Measurements from ENCODE around the gene PARL.

PARL gene

GRCh38 chr3:183912895-183913579 lies 28.4 kb upstream of the PARL start:
- Histone ChIP-seq H3K27me3 (ENCODE audit: low read depth) (no peaks in the 10 kb centered on the region), H3K36me3 (replicated peaks) (no peaks in the 10 kb centered on the region), H3K4me3 (no peak overlapping the region), H3K9me3 (no peaks in the 10 kb centered on the region), H3K4me1 (no peaks in the 10 kb centered on the region)
- in situ Hi-C loops (cut with MboI; ENCODE audit: low sequenced_read_pairs) = no loop called here
- no peak for DNase-seq (ENCODE audit: low spot score in 2 of 2)

- no peak for DNase-seq (ENCODE audit: low spot score in 2 of 2)
- no peaks in the 10 kb centered on the region for H3K9me3 ChIP-seq
- no peaks in the 10 kb centered on the region for H3K36me3 ChIP-seq (replicated peaks)
- in situ Hi-C loops (cut with MboI; ENCODE audit: low sequenced_read_pairs) = no loop called here
- no peak overlapping the region for H3K4me3 ChIP-seq
- H3K4me1 ChIP-seq = no peaks in the 10 kb centered on the region
- no peaks in the 10 kb centered on the region for H3K27me3 ChIP-seq (ENCODE audit: low read depth)
These were observed 27.3 kb upstream of the PARL start for GRCh38 chr3:183911763-183912506.

GRCh38 chr3:183911087-183911486 lies 26.4 kb upstream of the PARL start:
- no peak for DNase-seq (ENCODE audit: low spot score in 2 of 2)

GRCh38 chr3:183909030-183909600 lies 24.4 kb upstream of the PARL start:
- no peaks in the 10 kb centered on the region for H3K4me1 ChIP-seq
- no peaks in the 10 kb centered on the region for H3K27me3 ChIP-seq (ENCODE audit: low read depth)
- no peaks in the 10 kb centered on the region for H3K36me3 ChIP-seq (replicated peaks)
- no peaks in the 10 kb centered on the region for H3K9me3 ChIP-seq
- in situ Hi-C loops (cut with MboI; ENCODE audit: low sequenced_read_pairs) = no loop called here
- H3K4me3 ChIP-seq = no peak overlapping the region
- DNase-seq (ENCODE audit: low spot score in 2 of 2) = no peak

More at GRCh38 chr3:183911087-183911486, 26.4 kb upstream of the PARL start:
- H3K27me3 ChIP-seq (ENCODE audit: low read depth) = no peaks in the 10 kb centered on the region
- in situ Hi-C loops (cut with MboI; ENCODE audit: low sequenced_read_pairs) = no loop called here
- no peak overlapping the region for H3K4me3 ChIP-seq
- no peaks in the 10 kb centered on the region for H3K4me1 ChIP-seq
- no peaks in the 10 kb centered on the region for H3K9me3 ChIP-seq
- H3K36me3 ChIP-seq (replicated peaks) = no peaks in the 10 kb centered on the region

- H3K9me3 ChIP-seq = no peaks in the 10 kb centered on the region
- no peaks in the 10 kb centered on the region for H3K27me3 ChIP-seq (ENCODE audit: low read depth)
- no peak overlapping the region for H3K4me3 ChIP-seq
- H3K4me1 ChIP-seq = no peaks in the 10 kb centered on the region
- in situ Hi-C loops (cut with MboI; ENCODE audit: low sequenced_read_pairs) = no loop called here
- no peak for DNase-seq (ENCODE audit: low spot score in 2 of 2)
- no peaks in the 10 kb centered on the region for H3K36me3 ChIP-seq (replicated peaks)
These were observed 23.2 kb upstream of the PARL start for GRCh38 chr3:183907911-183908331.

GRCh38 chr3:183907176-183907575 lies 22.5 kb upstream of the PARL start:
- Histone ChIP-seq H3K4me3 (no peak overlapping the region), H3K4me1 (no peaks in the 10 kb centered on the region), H3K9me3 (no peaks in the 10 kb centered on the region), H3K27me3 (ENCODE audit: low read depth) (no peaks in the 10 kb centered on the region), H3K36me3 (replicated peaks) (no peaks in the 10 kb centered on the region)
- no peak for DNase-seq (ENCODE audit: low spot score in 2 of 2)
- in situ Hi-C loops (cut with MboI; ENCODE audit: low sequenced_read_pairs) = no loop called here

GRCh38 chr3:183906234-183906921 lies 21.7 kb upstream of the PARL start:
- Histone ChIP-seq H3K9me3 (no peaks in the 10 kb centered on the region), H3K36me3 (replicated peaks) (no peaks in the 10 kb centered on the region), H3K4me1 (no peaks in the 10 kb centered on the region), H3K27me3 (ENCODE audit: low read depth) (no peaks in the 10 kb centered on the region), H3K4me3 (no peak overlapping the region)
- DNase-seq (ENCODE audit: low spot score in 2 of 2) = no peak
- in situ Hi-C loops (cut with MboI; ENCODE audit: low sequenced_read_pairs) = no loop called here

- no peaks in the 10 kb centered on the region for H3K4me1 ChIP-seq
- in situ Hi-C loops (cut with MboI; ENCODE audit: low sequenced_read_pairs) = no loop called here
- no peak for DNase-seq (ENCODE audit: low spot score in 2 of 2)
- H3K4me3 ChIP-seq = no peak overlapping the region
- no peaks in the 10 kb centered on the region for H3K9me3 ChIP-seq
- H3K36me3 ChIP-seq (replicated peaks) = no peaks in the 10 kb centered on the region
- no peaks in the 10 kb centered on the region for H3K27me3 ChIP-seq (ENCODE audit: low read depth)
These were observed 20.4 kb upstream of the PARL start for GRCh38 chr3:183904833-183905780.

- Histone ChIP-seq H3K36me3 (replicated peaks) (no peaks in the 10 kb centered on the region), H3K27me3 (ENCODE audit: low read depth) (no peaks in the 10 kb centered on the region; the same call in 1 of the 2 replicates), H3K9me3 (no peaks in the 10 kb centered on the region), H3K4me3 (no peak overlapping the region), H3K4me1 (no peaks in the 10 kb centered on the region; the same call in 1 of the 2 replicates)
- in situ Hi-C loops (cut with MboI; ENCODE audit: low sequenced_read_pairs) = loop anchor here (10.0 to 25.0 kb wide), 2 partner anchors 217 to 639 kb away; no protein-coding TSS in a partner anchor
- DNase-seq (ENCODE audit: low spot score in 2 of 2) = peak in 1 of 2 experiments; percentile 21
These were observed 13.3 kb upstream of the PARL start for GRCh38 chr3:183898028-183898431.

GRCh38 chr3:183897606-183898005 lies 12.9 kb upstream of the PARL start:
- in situ Hi-C loops (cut with MboI; ENCODE audit: low sequenced_read_pairs) = loop anchor here (10.0 to 25.0 kb wide), 2 partner anchors 217 to 640 kb away; no protein-coding TSS in a partner anchor
- Histone ChIP-seq H3K36me3 (replicated peaks) (no peaks in the 10 kb centered on the region), H3K9me3 (no peaks in the 10 kb centered on the region), H3K27me3 (ENCODE audit: low read depth) (no peaks in the 10 kb centered on the region; the same call in 1 of the 2 replicates), H3K4me3 (no peak overlapping the region), H3K4me1 (no peaks in the 10 kb centered on the region; the same call in 1 of the 2 replicates)
- DNase-seq (ENCODE audit: low spot score in 2 of 2) = no peak

GRCh38 chr3:183896610-183897009 lies 11.9 kb upstream of the PARL start:
- in situ Hi-C loops (cut with MboI; ENCODE audit: low sequenced_read_pairs) = loop anchor here (10.0 to 25.0 kb wide), 2 partner anchors 218 to 641 kb away; no protein-coding TSS in a partner anchor
- Histone ChIP-seq H3K4me1 (no peaks in the 10 kb centered on the region; the same call in 1 of the 2 replicates), H3K9me3 (no peaks in the 10 kb centered on the region), H3K4me3 (no peak overlapping the region), H3K36me3 (replicated peaks) (no peaks in the 10 kb centered on the region), H3K27me3 (ENCODE audit: low read depth) (no peaks in the 10 kb centered on the region; the same call in 1 of the 2 replicates)
- no peak for DNase-seq (ENCODE audit: low spot score in 2 of 2)

GRCh38 chr3:183896184-183896583 lies 11.5 kb upstream of the PARL start:
- DNase-seq (ENCODE audit: low spot score in 2 of 2) = no peak
- Histone ChIP-seq H3K36me3 (replicated peaks) (no peaks in the 10 kb centered on the region), H3K4me3 (no peak overlapping the region), H3K4me1 (no peaks in the 10 kb centered on the region; the same call in 1 of the 2 replicates), H3K9me3 (no peaks in the 10 kb centered on the region), H3K27me3 (ENCODE audit: low read depth) (no peaks in the 10 kb centered on the region; the same call in 1 of the 2 replicates)
- in situ Hi-C loops (cut with MboI; ENCODE audit: low sequenced_read_pairs) = loop anchor here (10.0 to 25.0 kb wide), 2 partner anchors 219 to 641 kb away; no protein-coding TSS in a partner anchor
